GM20000 (cell line): ENCODE data around the gene ARMC9.
"Not testable (repeated sequence)": the region's sequence is repeated elsewhere in the genome, so short reads cannot be mapped to it uniquely, and the experiment has no call there.

Experiments
- DNase-seq: peaks from one replicate; pipeline ENCODE4 v3.0.0; 2012; ENCODE audit warnings: low spot score
- CTCF ChIP-seq: IDR thresholded peaks from 2 replicates; pipeline ENCODE4 v1.5.1; 2012; ENCODE audit warnings: mild to moderate bottlenecking, control low read depth; ENCODE audit errors: extremely low read depth, missing control alignments

ARMC9 gene

GRCh38 chr2:231189571-231190495, 8.6 kb upstream of the ARMC9 start:
- no peak for TF ChIP-seq CTCF
- DNase-seq = no peak

GRCh38 chr2:231190531-231191197, 7.8 kb upstream of the ARMC9 start:
- DNase-seq = no peak

GRCh38 chr2:231191896-231192872, 6.2 kb upstream of the ARMC9 start:
- no peak for DNase-seq
- peak; percentile 45 for TF ChIP-seq CTCF

More at GRCh38 chr2:231190531-231191197, 7.8 kb upstream of the ARMC9 start:
- no peak for TF ChIP-seq CTCF

GRCh38 chr2:231193216-231193615, 5.2 kb upstream of the ARMC9 start:
- no peak for DNase-seq
- no peak for TF ChIP-seq CTCF

GRCh38 chr2:231196592-231196991, 1.8 kb upstream of the ARMC9 start:
- no peak for DNase-seq
- no peak for TF ChIP-seq CTCF

GRCh38 chr2:231197196-231197595, 1.2 kb upstream of the ARMC9 start:
- DNase-seq = not testable (repeated sequence)

- no peak for DNase-seq
- no peak for TF ChIP-seq CTCF
Measured at GRCh38 chr2:231197706-231198290, 633 bp upstream of the ARMC9 start.
